Mononuclear cell (primary cell): ENCODE data around the gene G6PC2. TPM values are rescaled to one million over a fixed set of nuclear protein-coding genes. Genes with fewer than 3 reads are reported as not detected.

Experiments
- H3K27me3 ChIP-seq: 2 replicates; pipeline ENCODE4 v1.6.0; 2011; ENCODE audit warnings: low read length, control low read depth; ENCODE audit not compliant: insufficient read depth
- H3K4me1 ChIP-seq: 2 replicates; pipeline ENCODE4 v1.5.1; 2011; ENCODE audit warnings: mild to moderate bottlenecking, low read length, control low read depth; ENCODE audit not compliant: insufficient read depth
- H3K4me3 ChIP-seq: 2 replicates; pipeline ENCODE4 v1.5.1; 2011; ENCODE audit warnings: mild to moderate bottlenecking, low read length, moderate library complexity
- H3K9me3 ChIP-seq: 2 replicates; pipeline ENCODE4 v1.5.1; 2011; ENCODE audit warnings: low read depth, mild to moderate bottlenecking, control low read depth, low read length
- total RNA-seq: library from RNA; depleted of rRNA; stranded (reverse); fragments of >200 nt; gene quantifications from one replicate; pipeline ENCODE4 v1.2.3, GENCODE V29; 2012

Gene G6PC2
- total RNA-seq, 1 donor: not detected

DNA sequence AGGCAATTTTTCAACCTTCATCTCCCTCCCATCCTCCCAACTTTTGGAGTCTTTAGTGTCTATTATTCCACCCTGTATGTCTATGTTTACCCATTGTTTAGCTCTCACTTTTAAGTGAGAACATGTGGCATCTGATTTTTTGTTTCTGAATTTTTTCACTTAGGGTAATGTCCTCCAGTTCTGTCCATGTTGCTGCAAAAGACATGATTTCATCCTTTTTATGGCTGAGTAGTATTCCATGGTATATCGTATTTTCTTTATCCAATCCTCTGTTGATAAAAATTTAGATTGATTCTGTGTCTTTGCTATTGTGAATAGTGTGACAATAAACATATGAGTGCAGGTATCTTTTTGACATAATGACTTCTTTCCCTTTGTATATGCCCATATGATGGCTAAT, 48.2 kb downstream of the G6PC2 start:
- H3K4me1 ChIP-seq: no peaks in the 10 kb centered on the region
- H3K27me3 ChIP-seq: no peaks in the 10 kb centered on the region
- H3K4me3 ChIP-seq: no peak overlapping the region
- H3K9me3 ChIP-seq: peaks cover 11% of the 10 kb centered on the region

DNA sequence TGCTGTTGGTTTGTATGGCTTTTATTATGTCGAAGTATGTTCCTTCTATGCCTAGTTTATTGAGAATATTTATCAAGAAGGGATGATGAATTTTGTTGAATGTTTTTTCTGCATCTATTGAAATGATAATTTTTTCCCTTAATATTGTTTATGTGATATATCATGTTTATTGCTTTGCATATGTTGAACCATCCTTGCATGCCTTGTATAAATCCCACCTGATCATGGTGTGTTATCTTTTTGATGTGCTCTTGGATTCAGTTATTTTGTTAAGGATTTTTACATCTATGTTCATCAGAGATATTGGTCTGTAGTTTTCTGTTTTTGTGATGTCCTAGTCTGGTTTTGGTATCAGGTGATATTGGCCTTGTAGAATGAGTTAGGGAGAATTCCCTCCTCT, 50.8 kb downstream of the G6PC2 start:
- H3K4me1 ChIP-seq: no peaks in the 10 kb centered on the region
- H3K4me3 ChIP-seq: no peak overlapping the region
- peaks cover 11% of the 10 kb centered on the region for H3K9me3 ChIP-seq
- no peaks in the 10 kb centered on the region for H3K27me3 ChIP-seq

GRCh38 chr2:168952424-168952823, 51.3 kb downstream of the G6PC2 start:
- H3K9me3 ChIP-seq: peaks cover 11% of the 10 kb centered on the region
- no peaks in the 10 kb centered on the region for H3K4me1 ChIP-seq
- H3K27me3 ChIP-seq: no peaks in the 10 kb centered on the region
- no peak overlapping the region for H3K4me3 ChIP-seq

DNA sequence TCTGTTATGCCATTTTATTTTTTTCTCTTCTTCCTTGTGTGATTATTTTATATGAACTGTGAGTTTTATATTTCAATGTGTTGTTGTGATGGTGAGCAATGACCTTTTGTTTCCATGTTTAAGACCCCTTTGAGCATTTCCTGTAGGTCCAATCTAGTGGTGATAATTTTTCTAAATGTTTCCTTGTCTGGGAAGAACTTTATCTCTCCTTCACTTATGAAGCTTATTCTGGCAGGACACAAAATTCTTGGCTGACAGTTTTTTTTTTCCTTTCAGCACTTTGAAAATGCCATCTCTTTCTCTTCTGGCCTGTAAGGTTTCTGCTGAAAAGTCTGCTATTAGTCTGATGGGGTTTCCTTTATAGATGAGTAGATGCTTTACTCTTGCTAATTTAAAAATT, 53.2 kb downstream of the G6PC2 start:
- H3K9me3 ChIP-seq: peaks cover 11% of the 10 kb centered on the region
- no peaks in the 10 kb centered on the region for H3K27me3 ChIP-seq
- H3K4me3 ChIP-seq: no peak overlapping the region
- H3K4me1 ChIP-seq: no peaks in the 10 kb centered on the region

DNA sequence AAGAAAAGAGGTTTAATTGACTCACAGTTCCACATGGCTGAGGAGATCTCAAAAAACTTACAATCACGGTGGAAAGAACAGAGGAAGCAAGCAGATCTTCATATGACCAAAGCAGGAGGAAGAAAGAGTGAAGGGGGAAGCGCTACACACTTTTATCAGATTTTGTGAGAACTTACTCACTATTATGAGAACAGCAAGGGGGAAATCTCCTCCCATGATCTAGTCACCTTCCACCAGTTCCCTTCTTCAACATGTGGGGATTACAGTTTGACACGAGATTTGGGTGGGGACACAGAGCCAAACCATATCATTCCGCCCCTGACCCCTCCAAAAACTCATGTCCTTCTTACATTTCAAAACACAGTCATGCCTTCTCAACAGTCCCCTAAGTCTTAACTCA, 54.2 kb downstream of the G6PC2 start:
- H3K9me3 ChIP-seq: peaks cover 11% of the 10 kb centered on the region

GRCh38 chr2:168956392-168956791, 55.3 kb downstream of the G6PC2 start:
- no peaks in the 10 kb centered on the region for H3K27me3 ChIP-seq
- no peak overlapping the region for H3K4me3 ChIP-seq
- H3K9me3 ChIP-seq: peaks cover 10% of the 10 kb centered on the region
- H3K4me1 ChIP-seq: no peaks in the 10 kb centered on the region

More for the DNA sequence above, 54.2 kb downstream of the G6PC2 start:
- H3K4me3 ChIP-seq: no peak overlapping the region
- no peaks in the 10 kb centered on the region for H3K4me1 ChIP-seq
- no peaks in the 10 kb centered on the region for H3K27me3 ChIP-seq

Other genes with a start within 250 kb of the G6PC2 start
- 2.0 TPM for gene NOSTRIN, start 98.7 kb upstream of the G6PC2 start, total RNA-seq
- 1.3 TPM for gene SPC25, start 10.9 kb upstream of the G6PC2 start, total RNA-seq
- 0.42 TPM for gene ABCB11, start 130.0 kb downstream of the G6PC2 start, total RNA-seq
- 0.42 TPM for gene DHRS9, start 168.3 kb downstream of the G6PC2 start, total RNA-seq